ENCODE measurements around the gene PRAC2.

PRAC2 gene

DNA sequence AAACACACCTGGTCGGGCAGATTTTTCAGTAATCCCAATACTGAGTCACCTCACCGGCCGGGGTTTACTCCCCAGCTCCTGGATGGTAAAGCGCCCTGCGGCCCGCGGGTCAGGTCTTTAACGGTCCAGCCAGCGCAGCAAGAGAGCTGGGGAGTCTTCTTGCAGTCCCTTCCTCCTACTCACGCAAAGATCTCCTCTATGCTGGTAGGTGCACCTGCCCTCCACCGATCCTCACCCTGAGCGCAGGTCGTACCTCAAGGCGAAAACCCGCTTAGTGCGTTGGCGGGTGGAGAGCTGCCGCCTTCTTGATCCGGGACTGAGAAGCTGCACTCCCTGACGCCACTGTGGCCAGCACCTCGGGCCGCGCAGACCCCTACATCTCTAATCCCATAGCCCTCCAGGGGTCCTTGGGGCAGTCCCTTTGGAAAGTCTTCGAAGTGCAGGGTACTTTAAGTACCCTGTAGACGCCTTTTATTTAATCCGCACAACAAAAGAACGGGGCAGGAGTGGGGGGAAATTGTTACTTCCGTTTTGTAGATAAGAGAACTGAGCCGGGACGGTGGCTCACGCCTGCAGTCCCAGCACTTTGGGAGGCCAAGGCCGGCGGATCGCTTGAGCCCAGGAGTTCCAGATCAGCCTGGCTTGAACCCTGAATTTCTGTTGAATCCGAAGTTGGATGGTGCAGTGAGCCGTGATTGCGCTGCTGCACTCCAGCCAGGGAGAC lies 16.0 kb downstream of the PRAC2 start (continued):
- TF ChIP-seq, protein P1, sequence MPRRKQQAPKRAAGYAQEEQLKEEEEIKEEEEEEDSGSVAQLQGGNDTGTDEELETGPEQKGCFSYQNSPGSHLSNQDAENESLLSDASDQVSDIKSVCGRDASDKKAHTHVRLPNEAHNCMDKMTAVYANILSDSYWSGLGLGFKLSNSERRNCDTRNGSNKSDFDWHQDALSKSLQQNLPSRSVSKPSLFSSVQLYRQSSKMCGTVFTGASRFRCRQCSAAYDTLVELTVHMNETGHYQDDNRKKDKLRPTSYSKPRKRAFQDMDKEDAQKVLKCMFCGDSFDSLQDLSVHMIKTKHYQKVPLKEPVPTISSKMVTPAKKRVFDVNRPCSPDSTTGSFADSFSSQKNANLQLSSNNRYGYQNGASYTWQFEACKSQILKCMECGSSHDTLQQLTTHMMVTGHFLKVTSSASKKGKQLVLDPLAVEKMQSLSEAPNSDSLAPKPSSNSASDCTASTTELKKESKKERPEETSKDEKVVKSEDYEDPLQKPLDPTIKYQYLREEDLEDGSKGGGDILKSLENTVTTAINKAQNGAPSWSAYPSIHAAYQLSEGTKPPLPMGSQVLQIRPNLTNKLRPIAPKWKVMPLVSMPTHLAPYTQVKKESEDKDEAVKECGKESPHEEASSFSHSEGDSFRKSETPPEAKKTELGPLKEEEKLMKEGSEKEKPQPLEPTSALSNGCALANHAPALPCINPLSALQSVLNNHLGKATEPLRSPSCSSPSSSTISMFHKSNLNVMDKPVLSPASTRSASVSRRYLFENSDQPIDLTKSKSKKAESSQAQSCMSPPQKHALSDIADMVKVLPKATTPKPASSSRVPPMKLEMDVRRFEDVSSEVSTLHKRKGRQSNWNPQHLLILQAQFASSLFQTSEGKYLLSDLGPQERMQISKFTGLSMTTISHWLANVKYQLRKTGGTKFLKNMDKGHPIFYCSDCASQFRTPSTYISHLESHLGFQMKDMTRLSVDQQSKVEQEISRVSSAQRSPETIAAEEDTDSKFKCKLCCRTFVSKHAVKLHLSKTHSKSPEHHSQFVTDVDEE (CRISPR knock-in tag; IDR thresholded peaks at IDR 0.05), result no peak
- TF ChIP-seq SNAI2 (CRISPR knock-in tag; IDR thresholded peaks at IDR 0.05), result no peak

DNA sequence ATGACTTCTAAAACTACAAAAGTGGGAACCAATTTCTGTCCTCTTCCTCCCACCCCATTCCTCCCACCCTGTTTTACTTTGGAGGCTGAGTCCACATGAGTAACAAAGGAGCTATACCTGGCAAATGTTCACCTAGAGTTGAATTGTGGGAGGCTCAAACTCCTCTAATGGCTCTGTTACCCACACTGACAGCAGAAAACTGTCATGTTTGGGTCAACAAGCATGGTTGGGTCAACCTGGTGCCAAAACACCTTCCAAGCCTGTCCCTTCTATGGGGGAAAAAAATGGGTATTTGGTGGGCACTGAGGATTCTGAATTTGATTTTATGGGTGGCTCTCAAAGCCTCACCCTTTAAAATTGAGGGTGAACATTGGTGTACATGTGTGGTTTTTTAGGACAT lies 17.6 kb downstream of the PRAC2 start:
- TF ChIP-seq ISL1 (CRISPR knock-in tag; IDR thresholded peaks at IDR 0.05) (no peak), SNAI2 (CRISPR knock-in tag; IDR thresholded peaks at IDR 0.05) (no peak), ZC3H10 (CRISPR knock-in tag; IDR thresholded peaks at IDR 0.05) (no peak), ZNF8 (CRISPR knock-in tag; IDR thresholded peaks at IDR 0.05) (no peak), ARNTL (CRISPR knock-in tag; IDR thresholded peaks at IDR 0.05; ENCODE audit: borderline replicate concordance, low read depth) (no peak), RARB (CRISPR knock-in tag; IDR thresholded peaks at IDR 0.05) (no peak), ESRRG (CRISPR knock-in tag; IDR thresholded peaks at IDR 0.05) (no peak), TOX (CRISPR knock-in tag; IDR thresholded peaks at IDR 0.05; ENCODE audit: borderline replicate concordance) (no peak), GLIS3 (CRISPR knock-in tag; IDR thresholded peaks at IDR 0.05) (no peak), ZNF70 (CRISPR knock-in tag; IDR thresholded peaks at IDR 0.05) (no peak), ZNF565 (CRISPR knock-in tag; conservative IDR thresholded peaks at IDR 0.05; ENCODE audit: low read depth) (no peak), PPARA (CRISPR knock-in tag; IDR thresholded peaks at IDR 0.05; ENCODE audit: borderline replicate concordance) (no peak)
- TF ChIP-seq, protein P2, sequence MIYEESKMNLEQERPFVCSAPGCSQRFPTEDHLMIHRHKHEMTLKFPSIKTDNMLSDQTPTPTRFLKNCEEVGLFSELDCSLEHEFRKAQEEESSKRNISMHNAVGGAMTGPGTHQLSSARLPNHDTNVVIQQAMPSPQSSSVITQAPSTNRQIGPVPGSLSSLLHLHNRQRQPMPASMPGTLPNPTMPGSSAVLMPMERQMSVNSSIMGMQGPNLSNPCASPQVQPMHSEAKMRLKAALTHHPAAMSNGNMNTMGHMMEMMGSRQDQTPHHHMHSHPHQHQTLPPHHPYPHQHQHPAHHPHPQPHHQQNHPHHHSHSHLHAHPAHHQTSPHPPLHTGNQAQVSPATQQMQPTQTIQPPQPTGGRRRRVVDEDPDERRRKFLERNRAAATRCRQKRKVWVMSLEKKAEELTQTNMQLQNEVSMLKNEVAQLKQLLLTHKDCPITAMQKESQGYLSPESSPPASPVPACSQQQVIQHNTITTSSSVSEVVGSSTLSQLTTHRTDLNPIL (CRISPR knock-in tag; IDR thresholded peaks at IDR 0.05; ENCODE audit: low read depth), result no peak
- TF ChIP-seq, protein P3, sequence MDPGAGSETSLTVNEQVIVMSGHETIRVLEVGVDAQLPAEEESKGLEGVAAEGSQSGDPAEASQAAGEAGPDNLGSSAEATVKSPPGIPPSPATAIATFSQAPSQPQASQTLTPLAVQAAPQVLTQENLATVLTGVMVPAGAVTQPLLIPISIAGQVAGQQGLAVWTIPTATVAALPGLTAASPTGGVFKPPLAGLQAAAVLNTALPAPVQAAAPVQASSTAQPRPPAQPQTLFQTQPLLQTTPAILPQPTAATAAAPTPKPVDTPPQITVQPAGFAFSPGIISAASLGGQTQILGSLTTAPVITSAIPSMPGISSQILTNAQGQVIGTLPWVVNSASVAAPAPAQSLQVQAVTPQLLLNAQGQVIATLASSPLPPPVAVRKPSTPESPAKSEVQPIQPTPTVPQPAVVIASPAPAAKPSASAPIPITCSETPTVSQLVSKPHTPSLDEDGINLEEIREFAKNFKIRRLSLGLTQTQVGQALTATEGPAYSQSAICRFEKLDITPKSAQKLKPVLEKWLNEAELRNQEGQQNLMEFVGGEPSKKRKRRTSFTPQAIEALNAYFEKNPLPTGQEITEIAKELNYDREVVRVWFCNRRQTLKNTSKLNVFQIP (CRISPR knock-in tag; IDR thresholded peaks at IDR 0.05; ENCODE audit: borderline replicate concordance, low read depth), result no peak
- no peak for ATAC-seq

DNA sequence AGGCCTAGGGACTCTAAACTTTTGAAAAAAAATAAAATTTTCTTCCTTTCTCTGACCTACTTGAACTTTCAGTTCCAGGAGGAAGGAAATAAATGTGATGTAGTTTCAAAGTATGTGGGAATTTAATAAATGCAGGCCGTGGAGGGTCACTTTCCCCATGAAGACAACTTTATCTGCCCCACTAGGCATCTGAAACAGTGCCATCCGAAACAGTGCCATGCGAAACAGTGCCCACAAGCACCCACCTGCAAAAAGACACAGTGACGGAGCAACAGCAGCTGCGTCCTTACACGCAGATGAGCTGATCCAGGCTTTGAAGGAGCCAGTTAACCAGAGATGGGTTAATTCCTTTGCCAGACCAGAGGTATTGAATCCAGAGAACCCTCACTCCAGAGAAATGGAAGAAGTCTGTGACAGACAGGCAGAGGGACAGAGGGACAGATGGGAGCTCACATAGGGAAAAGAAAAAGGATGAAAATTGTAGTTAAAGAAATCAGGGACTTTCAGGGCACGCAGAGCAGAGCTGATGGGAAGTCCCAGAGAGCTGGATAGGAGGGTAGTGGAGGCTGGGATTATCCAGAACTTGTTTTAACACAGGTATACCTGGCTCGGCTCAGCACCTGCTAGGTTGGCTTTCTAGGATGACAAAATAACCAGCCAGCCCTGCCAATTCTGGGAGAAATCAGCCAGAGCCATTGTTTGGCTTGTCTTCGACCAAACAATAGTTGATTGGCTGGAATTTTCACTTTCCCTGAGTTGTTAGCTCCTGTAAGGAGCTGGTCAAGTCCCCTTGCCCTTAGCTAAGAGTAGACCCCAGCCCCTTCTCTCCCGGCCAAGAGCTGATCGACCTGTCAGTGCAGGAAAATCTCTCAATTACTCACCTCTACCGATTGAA lies 22.6 kb downstream of the PRAC2 start:
- ATAC-seq, result no peak
- no peak for TF ChIP-seq ZFP3 (CRISPR knock-in tag; IDR thresholded peaks at IDR 0.05)
- TF ChIP-seq, protein P1 (CRISPR knock-in tag; IDR thresholded peaks at IDR 0.05), result no peak
- no peak for TF ChIP-seq ESRRG (CRISPR knock-in tag; IDR thresholded peaks at IDR 0.05)
- TF ChIP-seq CSDC2 (CRISPR knock-in tag; IDR thresholded peaks at IDR 0.05), result no peak
- TF ChIP-seq TCF4 (CRISPR knock-in tag; IDR thresholded peaks at IDR 0.05; ENCODE audit: borderline replicate concordance), result no peak
- TF ChIP-seq RARB (CRISPR knock-in tag; IDR thresholded peaks at IDR 0.05), result no peak
- no peak for TF ChIP-seq ARNTL (CRISPR knock-in tag; IDR thresholded peaks at IDR 0.05; ENCODE audit: borderline replicate concordance, low read depth)
- TF ChIP-seq ZNF565 (CRISPR knock-in tag; conservative IDR thresholded peaks at IDR 0.05; ENCODE audit: low read depth), result no peak
- TF ChIP-seq SNAI2 (CRISPR knock-in tag; IDR thresholded peaks at IDR 0.05), result no peak
